HepG2 (cell line): Measurements from ENCODE around the gene PRKAR1A.

Source experiments
- EP300 ChIP-seq, 3 experiments: sonication (generic) in 1 of 3; formaldehyde crosslinking in 1 of 3; IDR thresholded peaks; 2 replicates each; pipeline versions ENCODE4 v1.5.1 to v1.6.1; 2011 to 2020; ENCODE audit warnings: low read depth in 2 of 3, low read length in 2 of 3, borderline replicate concordance in 1 of 3, improper control_type of control experiment in 1 of 3, mild to moderate bottlenecking in 1 of 3, missing genetic modification reagents in 1 of 3, moderate library complexity in 1 of 3
- EZH2 ChIP-seq: conservative IDR thresholded peaks from 2 replicates; pipeline ENCODE4 v1.6.1; 2012; ENCODE audit warnings: mild to moderate bottlenecking, low read depth, low read length, moderate library complexity
- KAT8 ChIP-seq: IDR thresholded peaks from 2 replicates; pipeline ENCODE4 v1.6.1; 2016; ENCODE audit warnings: missing genetic modification reagents, missing compliant biosample characterization
- POLR2G ChIP-seq: fragments of 200-400 bp; formaldehyde crosslinking; IDR thresholded peaks from 2 replicates; pipeline ENCODE4 v1.6.1; 2018; ENCODE audit warnings: mild to moderate bottlenecking, low read depth, low read length, moderate library complexity
- SIN3A ChIP-seq: IDR thresholded peaks from 2 replicates; pipeline ENCODE4 v1.6.1; 2011; ENCODE audit warnings: low read depth, mild to moderate bottlenecking, control low read depth, low read length, borderline replicate concordance
- SMAD1 ChIP-seq: sonication (generic); formaldehyde crosslinking; IDR thresholded peaks from 2 replicates; pipeline ENCODE4 v1.4.0; 2020; ENCODE audit warnings: missing genetic modification reagents, low read depth, mild to moderate bottlenecking, borderline replicate concordance
- STAG1 ChIP-seq: sonication (generic); formaldehyde crosslinking; IDR thresholded peaks from 2 replicates; pipeline ENCODE4 v1.4.0; 2020; ENCODE audit warnings: missing genetic modification reagents
- TBX3 ChIP-seq: fragments of 450-650 bp; IDR thresholded peaks from 2 replicates; pipeline ENCODE4 v1.6.1; 2017; ENCODE audit warnings: antibody characterized with exemption, mild to moderate bottlenecking, inconsistent platforms, borderline replicate concordance
- ZBTB7A ChIP-seq: sonication (generic); formaldehyde crosslinking; IDR thresholded peaks from 2 replicates; pipeline ENCODE4 v1.8.0; 2022; ENCODE audit warnings: mild to moderate bottlenecking, missing genetic modification reagents
- ZNF12 ChIP-seq: sonication (generic); formaldehyde crosslinking; IDR thresholded peaks from 2 replicates; pipeline ENCODE4 v1.5.0; 2020; ENCODE audit warnings: missing genetic modification reagents
- ZNF773 ChIP-seq: sonication (generic); formaldehyde crosslinking; IDR thresholded peaks from 2 replicates; pipeline ENCODE4 v1.4.0; 2020; ENCODE audit warnings: missing genetic modification reagents, borderline replicate concordance
- ZSCAN29 ChIP-seq: sonication (generic); formaldehyde crosslinking; conservative IDR thresholded peaks from 2 replicates; pipeline ENCODE4 v1.4.0; 2020; ENCODE audit warnings: mild to moderate bottlenecking, missing genetic modification reagents
- TF ChIP-seq, protein P1 (sequence below): IDR thresholded peaks from 2 replicates; pipeline ENCODE4 v1.6.1; 2016; ENCODE audit warnings: missing compliant biosample characterization, missing genetic modification reagents, borderline replicate concordance
- TF ChIP-seq, protein P2 (sequence below): sonication (generic); formaldehyde crosslinking; IDR thresholded peaks from 2 replicates; pipeline ENCODE4 v1.4.0; 2020; ENCODE audit warnings: mild to moderate bottlenecking, missing genetic modification reagents

DNA sequence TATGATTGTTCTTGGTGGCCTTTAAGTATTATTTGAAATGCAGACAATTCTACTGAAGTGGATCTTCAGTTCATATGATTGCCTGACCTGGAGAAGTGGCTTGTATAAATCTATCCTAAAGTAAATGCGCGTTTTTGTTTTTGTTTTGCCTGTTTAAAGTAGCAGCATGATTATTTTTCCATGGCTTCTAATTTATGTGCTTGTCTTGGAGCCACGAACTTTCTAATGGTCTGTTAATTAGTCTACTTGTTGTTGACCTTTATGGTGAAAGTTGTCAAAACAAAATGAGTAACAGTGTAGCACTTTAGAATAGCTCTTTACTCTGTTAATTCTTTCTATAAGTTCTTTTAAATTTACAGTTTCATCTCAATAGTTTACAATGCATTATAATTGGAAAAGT is 1.7 kb downstream of the PRKAR1A start:
- no peak for TF ChIP-seq SMAD1 (CRISPR knock-in tag)
- no peak for TF ChIP-seq ZNF773 (CRISPR knock-in tag)
- no peak for TF ChIP-seq ZBTB7A (CRISPR knock-in tag)
- TF ChIP-seq, protein P1, sequence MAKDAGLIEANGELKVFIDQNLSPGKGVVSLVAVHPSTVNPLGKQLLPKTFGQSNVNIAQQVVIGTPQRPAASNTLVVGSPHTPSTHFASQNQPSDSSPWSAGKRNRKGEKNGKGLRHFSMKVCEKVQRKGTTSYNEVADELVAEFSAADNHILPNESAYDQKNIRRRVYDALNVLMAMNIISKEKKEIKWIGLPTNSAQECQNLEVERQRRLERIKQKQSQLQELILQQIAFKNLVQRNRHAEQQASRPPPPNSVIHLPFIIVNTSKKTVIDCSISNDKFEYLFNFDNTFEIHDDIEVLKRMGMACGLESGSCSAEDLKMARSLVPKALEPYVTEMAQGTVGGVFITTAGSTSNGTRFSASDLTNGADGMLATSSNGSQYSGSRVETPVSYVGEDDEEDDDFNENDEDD (CRISPR knock-in tag): no peak
- no peak for TF ChIP-seq SIN3A
- TF ChIP-seq, protein P2, sequence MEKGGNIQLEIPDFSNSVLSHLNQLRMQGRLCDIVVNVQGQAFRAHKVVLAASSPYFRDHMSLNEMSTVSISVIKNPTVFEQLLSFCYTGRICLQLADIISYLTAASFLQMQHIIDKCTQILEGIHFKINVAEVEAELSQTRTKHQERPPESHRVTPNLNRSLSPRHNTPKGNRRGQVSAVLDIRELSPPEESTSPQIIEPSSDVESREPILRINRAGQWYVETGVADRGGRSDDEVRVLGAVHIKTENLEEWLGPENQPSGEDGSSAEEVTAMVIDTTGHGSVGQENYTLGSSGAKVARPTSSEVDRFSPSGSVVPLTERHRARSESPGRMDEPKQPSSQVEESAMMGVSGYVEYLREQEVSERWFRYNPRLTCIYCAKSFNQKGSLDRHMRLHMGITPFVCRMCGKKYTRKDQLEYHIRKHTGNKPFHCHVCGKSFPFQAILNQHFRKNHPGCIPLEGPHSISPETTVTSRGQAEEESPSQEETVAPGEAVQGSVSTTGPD (CRISPR knock-in tag): no peak
- no peak for TF ChIP-seq POLR2G
- TF ChIP-seq STAG1 (CRISPR knock-in tag): no peak
- TF ChIP-seq KAT8 (CRISPR knock-in tag): no peak
- TF ChIP-seq EP300 (IDR thresholded peaks at IDR 0.05; ENCODE audit: low read depth in 2 of 2, low read length in 2 of 2): no peak
- no peak for TF ChIP-seq EP300 (CRISPR knock-in tag; IDR thresholded peaks at IDR 0.05; ENCODE audit: borderline replicate concordance)
- TF ChIP-seq EZH2: no peak
- no peak for TF ChIP-seq ZSCAN29 (CRISPR knock-in tag)
- TF ChIP-seq ZNF12 (CRISPR knock-in tag): no peak
- TF ChIP-seq TBX3: no peak
